Activated T-helper 17 cell treated with anti-CD3 and anti-CD28 coated beads, Interleukin-2, amount 50 U/mL, for 72 hours (primary cell): Measurements from ENCODE around the gene FOXO3B. TPM values are rescaled to one million over a fixed set of nuclear protein-coding genes. Genes with fewer than 3 reads are reported as not detected.
A peak's percentile ranks its signal among the peaks of the same experiment; 100 is the strongest.
"Not testable (repeated sequence)": the region's sequence is repeated elsewhere in the genome, so short reads cannot be mapped to it uniquely, and the experiment has no call there.

ENCODE experiments used
- ATAC-seq: fragments of 150-1000 bp; cut with Tn5 transposase; replicated peaks from 2 replicates; pipeline ENCODE4 v1.10.0; 2021; ENCODE audit warnings: mild to moderate bottlenecking, moderate library complexity
- H3K27ac Mint-ChIP-seq: one replicate; pipeline ENCODE4 v1.8.0; 2022; ENCODE audit warnings: mixed read lengths
- H3K27me3 Mint-ChIP-seq: one replicate; pipeline ENCODE4 v1.8.0; 2022; ENCODE audit warnings: mixed read lengths
- H3K36me3 Mint-ChIP-seq: one replicate; pipeline ENCODE4 v1.8.0; 2022; ENCODE audit warnings: low read depth, mild to moderate bottlenecking, mixed read lengths
- H3K4me1 Mint-ChIP-seq: one replicate; pipeline ENCODE4 v1.8.0; 2022; ENCODE audit warnings: mixed read lengths
- H3K4me3 Mint-ChIP-seq: one replicate; pipeline ENCODE4 v1.8.0; 2022; ENCODE audit warnings: mild to moderate bottlenecking, mixed read lengths
- H3K9me3 Mint-ChIP-seq: one replicate; pipeline ENCODE4 v1.8.0; 2022; ENCODE audit warnings: mixed read lengths
- total RNA-seq, 2 donors: library from RNA; stranded (reverse); gene quantifications; one replicate each; pipeline ENCODE4 v1.2.3, GENCODE V29; 2022

Gene FOXO3B
- total RNA-seq, 2 donors from 2014 or later, result 4.4 to 7.7 TPM

- H3K4me1 Mint-ChIP-seq, ATAC-seq, H3K27ac Mint-ChIP-seq, H3K9me3 Mint-ChIP-seq, H3K27me3 Mint-ChIP-seq, H3K4me3 Mint-ChIP-seq: not testable (repeated sequence)
- peaks cover 25% of the 10 kb centered on the region for H3K36me3 Mint-ChIP-seq
Measured at GRCh38 chr17:18676928-18677327, 5.2 kb downstream of the FOXO3B start.

GRCh38 chr17:18672395-18673227 is 9.5 kb downstream of the FOXO3B start:
- not testable (repeated sequence) for H3K4me1 Mint-ChIP-seq, ATAC-seq, H3K27me3 Mint-ChIP-seq, H3K4me3 Mint-ChIP-seq, H3K27ac Mint-ChIP-seq, H3K9me3 Mint-ChIP-seq
- H3K36me3 Mint-ChIP-seq, result peaks cover 48% of the 10 kb centered on the region

GRCh38 chr17:18668625-18669024 is 13.5 kb downstream of the FOXO3B start:
- H3K9me3 Mint-ChIP-seq, H3K4me3 Mint-ChIP-seq, H3K27me3 Mint-ChIP-seq, H3K27ac Mint-ChIP-seq, H3K4me1 Mint-ChIP-seq, ATAC-seq: not testable (repeated sequence)
- H3K36me3 Mint-ChIP-seq, result peaks cover 34% of the 10 kb centered on the region

- H3K36me3 Mint-ChIP-seq, result peaks cover 29% of the 10 kb centered on the region
- H3K27ac Mint-ChIP-seq, H3K27me3 Mint-ChIP-seq, H3K4me3 Mint-ChIP-seq, H3K9me3 Mint-ChIP-seq, ATAC-seq, H3K4me1 Mint-ChIP-seq: not testable (repeated sequence)
Measured at GRCh38 chr17:18667535-18667934, 14.6 kb downstream of the FOXO3B start.

GRCh38 chr17:18666326-18666725 is 15.8 kb downstream of the FOXO3B start:
- not testable (repeated sequence) for H3K4me1 Mint-ChIP-seq, H3K4me3 Mint-ChIP-seq, H3K27me3 Mint-ChIP-seq, ATAC-seq, H3K27ac Mint-ChIP-seq
- peaks cover 12% of the 10 kb centered on the region for H3K9me3 Mint-ChIP-seq
- peaks cover 25% of the 10 kb centered on the region for H3K36me3 Mint-ChIP-seq

- ATAC-seq, H3K4me3 Mint-ChIP-seq, H3K4me1 Mint-ChIP-seq, H3K36me3 Mint-ChIP-seq, H3K27ac Mint-ChIP-seq, H3K27me3 Mint-ChIP-seq: not testable (repeated sequence)
- peaks cover 12% of the 10 kb centered on the region for H3K9me3 Mint-ChIP-seq
Measured at GRCh38 chr17:18661924-18662624, 20.0 kb downstream of the FOXO3B start.

- H3K27me3 Mint-ChIP-seq, H3K4me3 Mint-ChIP-seq, H3K9me3 Mint-ChIP-seq, H3K36me3 Mint-ChIP-seq, H3K27ac Mint-ChIP-seq, H3K4me1 Mint-ChIP-seq: not testable (repeated sequence)
- peak; percentile 24 for ATAC-seq
Measured at GRCh38 chr17:18650094-18650493, 32.0 kb downstream of the FOXO3B start.

GRCh38 chr17:18644291-18644690 is 37.8 kb downstream of the FOXO3B start, which contains the start of gene TBC1D28:
TBC1D28 (minus strand) TSS chr17:18644391; CDS start chr17:18641352, 3,039 bp downstream.
- H3K36me3 Mint-ChIP-seq, H3K4me1 Mint-ChIP-seq, H3K9me3 Mint-ChIP-seq, H3K27ac Mint-ChIP-seq, H3K4me3 Mint-ChIP-seq, ATAC-seq, H3K27me3 Mint-ChIP-seq: not testable (repeated sequence)

GRCh38 chr17:18643124-18643523 is 39.0 kb downstream of the FOXO3B start:
- not testable (repeated sequence) for H3K4me1 Mint-ChIP-seq, ATAC-seq, H3K27ac Mint-ChIP-seq, H3K4me3 Mint-ChIP-seq, H3K9me3 Mint-ChIP-seq, H3K36me3 Mint-ChIP-seq, H3K27me3 Mint-ChIP-seq

- H3K27me3 Mint-ChIP-seq, result peaks cover 11% of the 10 kb centered on the region
- not testable (repeated sequence) for ATAC-seq, H3K4me1 Mint-ChIP-seq, H3K4me3 Mint-ChIP-seq, H3K36me3 Mint-ChIP-seq, H3K27ac Mint-ChIP-seq, H3K9me3 Mint-ChIP-seq
Measured at GRCh38 chr17:18638357-18638756, 43.8 kb downstream of the FOXO3B start.

- not testable (repeated sequence) for H3K27ac Mint-ChIP-seq, H3K4me3 Mint-ChIP-seq, H3K9me3 Mint-ChIP-seq, H3K36me3 Mint-ChIP-seq, ATAC-seq, H3K4me1 Mint-ChIP-seq
- peaks cover 11% of the 10 kb centered on the region for H3K27me3 Mint-ChIP-seq
Measured at GRCh38 chr17:18636237-18636636, 45.9 kb downstream of the FOXO3B start.

- ATAC-seq, H3K4me1 Mint-ChIP-seq, H3K9me3 Mint-ChIP-seq, H3K4me3 Mint-ChIP-seq, H3K27ac Mint-ChIP-seq, H3K36me3 Mint-ChIP-seq: not testable (repeated sequence)
- H3K27me3 Mint-ChIP-seq, result peaks cover 11% of the 10 kb centered on the region
Measured at GRCh38 chr17:18635773-18636172, 46.3 kb downstream of the FOXO3B start.

- Mint-ChIP-seq H3K4me3 (peak overlapping the region; percentile 33), H3K27me3 (peaks cover 11% of the 10 kb centered on the region)
- H3K27ac Mint-ChIP-seq, H3K36me3 Mint-ChIP-seq, H3K4me1 Mint-ChIP-seq, H3K9me3 Mint-ChIP-seq, ATAC-seq: not testable (repeated sequence)
Measured at GRCh38 chr17:18634550-18635263, 47.4 kb downstream of the FOXO3B start.
